Activated T-cell treated with anti-CD3 and anti-CD28 coated beads, Interleukin-2, amount 50 U/mL, for 1 hour (primary cell): Measurements from ENCODE around the gene TUSC2.
A peak's percentile ranks its signal among the peaks of the same experiment; 100 is the strongest.

Source experiments
- DNase-seq: peaks from one replicate; pipeline ENCODE4 v3.0.0-alpha.2; 2020

The TUSC2 gene

DNA sequence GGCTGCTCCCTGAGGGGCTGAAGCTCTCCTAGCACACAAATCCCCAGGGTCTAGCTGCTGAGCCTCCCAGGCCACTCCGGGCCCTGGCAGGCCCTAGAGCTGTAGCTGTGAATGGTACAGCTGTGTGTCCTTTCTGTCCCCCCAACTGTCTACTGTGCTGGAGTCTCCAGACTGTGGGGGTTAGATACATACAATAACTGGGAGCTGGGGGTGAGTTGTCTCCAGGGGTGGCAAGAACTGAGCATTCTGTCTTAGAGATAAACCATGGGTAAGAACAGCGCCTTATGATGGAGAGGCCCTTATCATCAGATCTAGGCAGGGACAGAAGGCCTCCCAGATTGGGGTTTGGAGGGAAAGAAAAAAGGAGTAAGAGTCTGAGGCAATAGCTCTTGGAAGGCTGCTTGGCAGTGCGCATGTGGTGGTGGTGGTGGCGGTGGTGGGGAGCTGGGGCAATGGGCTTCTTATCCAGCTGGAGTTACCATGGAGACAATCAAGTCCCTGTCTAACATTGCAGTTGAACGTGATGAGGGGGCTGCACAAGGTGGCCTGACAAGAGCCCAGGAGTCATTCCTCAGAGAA is 26.3 kb upstream of the TUSC2 start:
- DNase-seq, result no peak

DNA sequence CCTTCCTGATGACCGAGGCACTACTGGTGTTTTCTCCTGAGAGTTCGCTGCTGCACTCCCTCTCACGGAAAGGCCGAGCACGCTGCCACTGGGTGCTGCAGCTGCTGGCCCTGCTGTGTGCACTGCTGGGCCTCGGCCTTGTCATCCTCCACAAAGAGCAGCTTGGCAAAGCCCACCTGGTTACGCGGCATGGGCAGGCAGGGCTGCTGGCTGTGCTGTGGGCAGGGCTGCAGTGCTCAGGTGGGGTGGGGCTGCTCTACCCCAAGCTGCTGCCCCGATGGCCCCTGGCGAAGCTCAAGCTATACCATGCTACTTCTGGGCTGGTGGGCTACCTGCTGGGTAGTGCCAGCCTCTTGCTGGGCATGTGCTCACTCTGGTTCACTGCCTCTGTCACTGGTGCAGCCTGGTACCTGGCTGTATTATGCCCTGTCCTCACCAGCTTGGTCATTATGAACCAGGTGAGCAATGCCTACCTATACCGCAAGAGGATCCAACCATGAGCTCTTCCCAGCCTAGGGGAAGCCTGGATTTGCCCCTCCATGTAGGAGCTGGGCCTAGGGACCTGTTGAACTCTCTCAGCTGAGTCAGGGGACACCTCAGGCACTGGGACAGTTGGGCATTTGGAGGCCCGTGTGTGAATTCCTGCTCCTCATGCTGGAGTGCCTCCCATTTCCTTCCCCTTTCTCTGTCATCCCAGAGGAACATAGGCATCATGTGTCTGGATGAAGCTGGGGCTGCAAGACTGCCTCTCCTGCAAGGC is 25.4 kb upstream of the TUSC2 start:
- no peak for DNase-seq

DNA sequence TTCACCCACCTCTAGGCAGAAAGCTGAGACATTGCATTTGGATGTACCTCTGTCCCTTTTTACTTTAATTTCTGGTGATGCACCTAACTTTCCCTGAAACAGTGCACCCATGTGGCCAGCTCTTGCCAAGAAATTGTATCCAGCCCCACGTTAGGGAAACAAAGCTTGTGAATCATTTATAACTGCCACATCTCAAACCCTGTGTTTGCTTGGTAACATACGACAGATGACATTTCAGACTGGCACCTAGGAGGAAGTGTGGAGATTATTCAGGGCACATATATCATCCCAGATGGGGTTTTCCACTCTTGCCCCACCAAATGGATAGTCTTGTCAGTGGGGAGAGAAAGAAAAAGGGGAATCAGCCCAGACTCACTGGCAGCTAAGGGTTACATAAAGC is 24.8 kb upstream of the TUSC2 start:
- no peak for DNase-seq

DNA sequence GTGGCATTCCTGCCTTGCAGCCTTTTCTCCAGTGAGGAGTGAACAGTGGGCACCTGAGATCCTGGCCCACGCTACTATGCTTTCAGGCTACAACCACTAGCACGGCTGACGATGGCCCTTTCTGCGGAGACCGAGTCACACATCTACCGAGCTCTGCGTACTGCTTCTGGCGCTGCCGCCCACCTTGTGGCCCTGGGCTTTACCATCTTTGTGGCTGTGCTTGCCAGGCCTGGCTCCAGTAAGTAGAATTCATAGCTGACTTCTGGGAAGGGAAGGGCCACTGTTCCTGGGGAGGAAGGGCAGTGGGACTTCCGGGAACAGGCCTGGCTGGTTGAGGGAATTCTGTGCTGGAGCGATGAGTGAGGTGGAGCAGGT is 23.3 kb upstream of the TUSC2 start:
- no peak for DNase-seq

DNA sequence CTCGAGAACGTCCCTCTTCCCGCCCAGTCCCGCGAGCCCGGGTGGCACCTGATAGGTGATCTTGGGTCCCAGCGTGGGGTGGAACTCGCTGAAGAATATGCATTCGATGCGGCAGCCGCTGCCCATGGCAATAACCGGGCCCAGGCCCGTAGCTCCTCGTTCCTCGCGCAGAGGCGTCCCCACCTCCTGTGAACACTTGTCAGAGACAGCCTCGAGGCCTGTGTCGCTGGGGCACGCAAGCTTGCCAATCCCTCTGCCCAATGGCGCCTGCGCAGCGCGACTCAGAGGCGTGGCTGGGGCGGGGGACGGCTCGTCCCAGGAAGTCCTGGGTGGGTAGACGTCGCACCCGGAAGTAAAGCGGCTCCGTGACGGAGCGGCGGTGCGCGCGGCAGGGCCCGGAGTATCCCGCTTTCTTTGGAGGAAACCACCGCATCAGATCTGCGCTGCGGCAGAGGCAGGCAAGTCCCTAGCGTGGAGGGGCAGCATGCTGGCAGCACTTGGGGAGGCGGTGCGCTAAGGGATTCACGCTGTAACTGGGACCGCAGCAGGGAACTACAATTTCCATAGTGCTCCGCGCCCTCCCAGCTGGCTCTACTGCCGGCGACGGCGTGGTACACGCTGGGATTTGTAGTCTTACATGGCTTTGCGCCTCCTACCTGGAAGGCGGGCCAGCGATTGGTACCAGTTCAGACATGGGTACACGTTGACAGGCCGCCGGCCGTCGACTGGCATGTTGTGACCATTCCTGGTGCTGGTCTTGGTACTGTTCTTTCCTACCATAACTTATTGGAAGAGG is 22.7 kb upstream of the TUSC2 start, which contains the start of the genes CYB561D2 and NPRL2:
Gene CYB561D2 (plus strand): TSS at position 336 of the 796 bp plus-strand sequence. CDS start 572 bp downstream, outside the sequence.
Gene NPRL2 (minus strand): TSS at position 249 of the 796 bp plus-strand sequence. CDS start 123 bp downstream, at position 126.
- DNase-seq, result peak; percentile 100

DNA sequence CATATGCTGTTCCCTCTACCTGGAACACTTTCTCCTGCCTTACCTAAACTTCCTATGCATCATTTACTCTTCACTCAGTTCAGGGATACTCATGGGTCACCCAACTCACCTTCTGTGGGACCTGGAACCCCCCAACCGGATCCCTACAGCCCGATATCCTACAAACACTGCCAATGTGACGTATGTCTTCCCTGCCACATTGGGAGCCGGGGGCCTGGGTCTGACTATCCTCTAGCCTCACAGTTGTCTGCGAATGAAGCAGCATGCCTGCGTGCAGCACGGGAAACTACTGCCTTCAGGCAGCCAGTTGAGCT is 22.1 kb upstream of the TUSC2 start:
- DNase-seq, result no peak

DNA sequence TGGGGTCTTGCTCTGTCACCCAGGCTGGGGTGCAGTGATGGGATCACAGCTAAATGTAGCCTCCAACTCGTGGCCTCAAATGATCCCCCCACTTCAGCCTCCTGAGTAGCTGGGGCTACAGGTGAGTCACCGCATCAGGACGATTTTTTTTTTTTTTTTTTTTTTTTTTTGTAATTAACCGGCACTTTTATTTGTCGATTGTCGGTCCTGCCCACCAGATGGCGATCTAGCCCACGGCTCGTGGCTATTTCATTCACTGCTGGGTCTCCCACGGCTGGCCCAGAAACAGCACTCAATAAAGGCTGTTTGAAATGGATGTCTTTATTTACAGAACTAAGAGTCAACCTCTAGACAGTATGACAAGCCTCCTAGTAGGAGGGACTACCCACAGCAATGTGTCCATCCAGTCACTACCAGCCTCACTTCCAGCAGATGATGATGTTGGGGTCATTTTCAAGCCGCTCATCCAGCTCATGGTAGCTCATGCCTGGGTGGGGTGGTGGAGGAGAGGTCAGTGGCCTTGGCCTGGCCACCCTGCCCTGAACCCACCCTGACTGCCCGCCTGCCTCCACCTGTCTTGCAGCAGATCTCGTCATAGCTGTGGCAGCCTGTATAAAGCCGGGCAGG is 19.3 kb upstream of the TUSC2 start:
- peak; percentile 79 for DNase-seq

DNA sequence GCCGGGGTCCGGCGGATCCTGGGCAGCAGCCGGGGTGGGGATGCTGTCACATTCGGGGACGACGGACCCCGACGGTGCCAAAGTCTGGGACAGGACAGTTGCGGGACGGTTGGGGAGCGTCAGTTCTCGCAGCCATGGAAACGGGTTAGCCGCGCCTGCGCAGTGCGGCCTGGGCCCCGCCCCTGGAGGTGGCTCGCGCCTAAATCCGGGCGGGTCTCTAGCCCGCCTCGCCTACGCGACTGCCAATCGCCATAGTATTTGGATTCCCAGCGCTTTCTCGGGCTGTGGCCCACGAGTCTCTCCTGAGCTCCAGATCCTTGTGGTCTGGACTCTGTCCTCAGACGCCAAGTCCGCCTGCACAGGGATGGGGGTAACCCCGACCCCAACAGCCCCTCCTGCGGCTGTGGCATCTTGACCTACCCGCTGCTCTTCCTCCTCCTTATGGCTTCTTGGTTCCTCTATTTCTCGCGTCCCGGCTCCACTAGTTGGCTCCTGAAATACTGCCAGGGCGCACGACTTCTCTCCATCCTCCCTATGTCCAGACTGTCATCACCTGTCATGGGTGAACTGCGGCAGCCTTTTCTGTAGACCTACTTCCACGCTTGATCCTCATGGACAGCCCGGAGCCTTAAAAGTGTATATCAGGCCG is 17.7 kb upstream of the TUSC2 start, which contains the start of gene ZMYND10:
Gene ZMYND10 (minus strand): TSS at position 147 of the 649 bp plus-strand sequence. CDS start 153 bp downstream, outside the sequence.
- DNase-seq, result peak; percentile 81

DNA sequence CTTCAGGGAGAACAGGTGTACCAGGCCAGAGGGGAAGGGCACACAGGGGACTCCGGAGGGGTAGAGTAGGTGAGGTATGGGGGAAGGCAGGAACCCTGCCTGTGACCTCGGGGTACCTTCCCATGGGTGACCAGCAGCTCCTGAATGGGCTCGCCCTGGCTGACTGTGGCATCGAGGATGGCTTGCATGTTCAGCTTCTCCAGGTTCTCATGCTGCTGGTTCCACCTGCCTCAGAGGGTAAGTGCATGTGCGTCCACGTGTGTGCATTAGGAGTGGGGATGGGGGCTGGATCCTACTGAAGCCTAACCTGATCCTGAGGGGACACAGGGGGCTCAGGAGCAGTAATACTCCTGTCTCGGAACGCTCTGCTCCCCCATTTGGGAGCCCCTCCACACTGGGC is 17.0 kb upstream of the TUSC2 start:
- no peak for DNase-seq

DNA sequence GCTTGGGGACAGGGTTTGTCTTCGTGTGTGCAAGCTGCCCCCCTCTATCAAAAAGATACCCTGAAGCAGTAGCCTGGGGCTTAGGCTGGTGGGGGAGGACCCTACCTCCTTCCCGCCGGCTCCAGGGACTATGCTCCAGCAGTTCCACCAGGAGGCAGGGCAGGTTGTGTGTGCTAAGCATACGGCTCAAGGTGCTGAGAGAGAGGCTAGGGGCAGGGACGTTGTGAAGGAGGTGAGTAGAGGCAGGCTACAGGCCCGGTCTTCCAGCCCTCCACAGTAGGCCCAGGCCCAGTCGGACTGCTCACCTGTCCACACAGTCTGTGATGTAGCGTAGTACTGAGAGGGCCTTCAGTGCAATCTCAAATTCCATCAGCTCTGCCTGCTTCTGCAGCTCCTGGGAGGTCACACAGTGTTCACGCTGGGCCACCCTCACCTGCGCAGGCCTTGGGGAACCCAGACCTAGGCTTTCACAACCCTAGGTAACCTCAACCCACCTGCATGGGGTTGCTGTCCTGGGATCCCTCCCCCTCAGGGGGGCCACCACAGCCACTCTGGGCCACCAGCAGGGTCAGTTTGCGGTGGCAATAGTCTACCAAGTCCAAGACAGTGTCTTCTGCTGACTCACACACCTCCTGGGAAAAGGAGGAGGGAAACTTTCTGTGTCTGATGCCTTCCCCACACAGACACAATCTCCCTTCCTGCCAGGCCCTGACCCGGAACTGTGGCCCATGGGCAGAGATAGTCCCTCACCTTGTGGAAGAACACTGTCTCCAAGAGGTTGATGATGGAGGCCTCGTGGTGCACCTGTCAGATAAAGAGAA is 15.0 kb upstream of the TUSC2 start:
- no peak for DNase-seq

DNA sequence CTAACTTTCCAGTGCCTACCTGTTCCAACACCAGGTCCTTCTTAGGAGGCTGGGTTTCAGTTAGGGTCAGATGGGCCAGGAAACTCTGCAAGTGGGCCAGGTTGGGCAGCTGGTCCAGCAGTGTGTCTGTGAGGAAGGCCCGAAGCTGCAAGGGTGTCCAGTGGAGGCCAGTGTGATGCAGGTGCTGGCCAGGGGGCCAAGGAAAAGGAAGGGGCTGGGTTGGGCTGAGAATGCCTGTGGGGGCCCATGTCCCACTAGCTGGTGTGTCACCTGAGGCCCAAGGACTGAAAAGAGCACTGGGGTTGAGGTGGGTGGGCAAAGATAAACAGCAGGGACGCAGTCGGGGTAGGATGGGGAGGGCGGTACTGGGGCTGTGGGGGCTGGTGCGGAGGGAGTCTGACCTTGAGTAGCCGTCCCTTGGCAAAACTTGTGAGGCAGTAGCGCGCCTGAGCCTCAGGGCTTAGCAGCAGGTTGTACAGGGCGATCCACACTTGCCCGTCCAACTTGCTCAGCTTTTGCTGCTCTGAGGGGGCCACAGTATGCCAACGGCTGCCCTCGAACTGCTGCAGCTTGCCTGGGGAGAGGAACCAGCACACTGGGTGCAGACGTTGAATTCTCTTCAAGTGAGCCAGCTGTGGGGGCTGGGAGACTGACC is 14.1 kb upstream of the TUSC2 start:
- DNase-seq, result no peak

DNA sequence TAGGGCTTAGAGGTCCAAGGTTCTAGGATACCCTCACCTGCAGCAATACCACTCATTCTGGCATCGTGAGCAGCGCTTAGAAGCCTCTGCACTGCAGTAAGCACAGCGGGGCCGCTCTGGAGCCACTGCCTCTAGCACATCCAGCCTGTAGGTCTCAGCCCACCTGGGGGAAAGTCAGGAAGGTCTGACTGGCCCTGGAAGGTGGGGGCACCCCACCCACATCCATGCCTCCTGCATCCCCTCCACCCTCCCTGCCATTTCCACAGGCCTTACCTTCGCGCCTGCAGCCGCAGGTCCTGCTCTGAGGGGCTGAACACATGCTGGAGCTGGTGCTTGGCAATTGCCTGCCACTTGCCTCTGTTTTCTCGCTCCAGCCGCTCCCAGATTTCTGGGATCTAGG is 13.5 kb upstream of the TUSC2 start:
- no peak for DNase-seq

DNA sequence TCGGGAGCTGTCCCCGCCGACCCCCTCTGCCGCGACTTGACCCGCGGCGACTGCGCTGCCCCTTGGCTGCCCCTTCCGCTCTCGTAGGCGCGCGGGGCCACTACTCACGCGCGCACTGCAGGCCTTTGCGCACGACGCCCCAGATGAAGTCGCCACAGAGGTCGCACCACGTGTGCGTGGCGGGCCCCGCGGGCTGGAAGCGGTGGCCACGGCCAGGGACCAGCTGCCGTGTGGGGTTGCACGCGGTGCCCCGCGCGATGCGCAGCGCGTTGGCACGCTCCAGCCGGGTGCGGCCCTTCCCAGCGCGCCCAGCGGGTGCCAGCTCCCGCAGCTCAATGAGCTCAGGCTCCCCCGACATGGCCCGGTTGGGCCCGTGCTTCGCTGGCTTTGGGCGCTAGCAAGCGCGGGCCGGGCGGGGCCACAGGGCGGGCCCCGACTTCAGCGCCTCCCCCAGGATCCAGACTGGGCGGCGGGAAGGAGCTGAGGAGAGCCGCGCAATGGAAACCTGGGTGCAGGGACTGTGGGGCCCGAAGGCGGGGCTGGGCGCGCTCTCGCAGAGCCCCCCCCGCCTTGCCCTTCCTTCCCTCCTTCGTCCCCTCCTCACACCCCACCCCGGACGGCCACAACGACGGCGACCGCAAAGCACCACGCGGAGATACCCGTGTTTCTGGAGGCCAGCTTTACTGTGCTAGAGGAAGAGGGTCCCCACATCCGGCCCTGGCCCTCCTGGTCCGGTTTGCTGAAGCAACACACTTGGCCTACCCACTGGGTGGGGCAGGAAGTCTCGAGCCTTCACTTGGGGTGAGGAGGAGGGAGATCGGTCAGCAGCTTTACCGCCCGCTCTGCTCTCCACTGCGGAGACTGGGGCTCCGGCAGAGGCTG is 12.7 kb upstream of the TUSC2 start, which contains the start of gene RASSF1:
Gene RASSF1 (minus strand): TSS at position 389 of the 882 bp plus-strand sequence. CDS start 31 bp downstream, at position 358.
- DNase-seq, result peak; percentile 75

DNA sequence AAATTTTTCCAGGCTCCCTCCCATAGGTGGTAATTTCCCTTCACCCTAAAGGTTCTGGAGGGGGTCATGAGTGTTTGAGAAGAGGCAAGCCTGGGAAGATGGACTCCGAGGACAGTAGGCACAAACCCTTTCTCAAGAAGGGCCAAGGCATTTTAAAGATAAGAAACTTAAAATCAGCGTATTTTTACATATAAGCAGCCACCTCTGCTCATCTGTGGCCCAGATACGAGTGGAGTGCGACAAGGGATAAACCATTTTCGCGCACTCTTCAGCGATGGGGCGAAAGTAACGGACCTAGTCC is 12.1 kb upstream of the TUSC2 start:
- no peak for DNase-seq

DNA sequence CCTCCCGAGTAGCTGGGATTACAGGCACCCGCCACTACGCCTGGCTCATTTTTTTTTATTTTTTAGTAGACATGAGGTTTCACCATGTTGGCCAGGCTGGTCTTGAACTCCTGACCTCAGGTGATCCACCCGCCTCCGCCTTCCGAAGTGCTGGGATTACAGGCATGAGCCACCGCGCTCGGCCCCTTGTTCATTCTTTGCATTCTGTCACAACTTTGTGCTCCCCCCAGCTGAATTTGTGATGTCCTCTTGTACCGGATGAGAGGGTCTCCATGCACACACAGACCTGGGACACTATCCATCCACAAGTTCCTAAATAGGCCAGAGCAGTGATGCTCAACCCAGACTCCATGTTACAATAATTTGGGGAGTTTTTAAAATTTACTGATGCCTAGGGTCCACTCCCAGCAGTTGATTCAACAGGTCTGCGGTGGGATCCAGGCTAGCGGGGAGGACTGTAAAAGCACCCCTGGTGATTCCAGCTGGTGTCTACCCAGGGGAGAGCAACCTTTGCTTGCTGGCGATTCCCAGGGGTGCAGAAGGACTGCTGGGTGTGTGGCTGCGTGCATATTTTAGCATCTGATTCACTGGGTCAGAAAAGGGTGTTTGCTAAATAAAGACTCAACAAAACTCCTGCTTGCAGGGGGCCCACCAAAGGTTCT is 11.6 kb upstream of the TUSC2 start:
- DNase-seq, result no peak

DNA sequence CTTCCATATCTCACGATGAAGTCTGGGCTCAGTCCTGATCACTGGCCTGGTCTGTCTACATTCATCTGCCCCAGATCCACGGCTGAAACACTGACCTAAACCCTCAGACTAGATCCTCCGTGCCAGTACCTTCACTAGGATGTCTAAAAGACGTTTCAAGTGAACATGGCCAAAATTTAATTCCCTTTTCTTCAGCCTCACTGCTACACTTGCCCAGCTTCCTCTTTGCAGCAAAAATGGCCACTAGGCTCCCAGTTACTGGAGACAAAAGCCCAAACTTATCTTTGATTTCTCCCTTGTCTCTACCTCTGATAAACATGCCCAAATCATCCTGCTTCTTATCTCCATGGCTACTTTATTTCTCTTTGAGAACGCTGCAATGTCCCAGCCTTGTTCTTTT is 10.9 kb upstream of the TUSC2 start:
- DNase-seq, result no peak

DNA sequence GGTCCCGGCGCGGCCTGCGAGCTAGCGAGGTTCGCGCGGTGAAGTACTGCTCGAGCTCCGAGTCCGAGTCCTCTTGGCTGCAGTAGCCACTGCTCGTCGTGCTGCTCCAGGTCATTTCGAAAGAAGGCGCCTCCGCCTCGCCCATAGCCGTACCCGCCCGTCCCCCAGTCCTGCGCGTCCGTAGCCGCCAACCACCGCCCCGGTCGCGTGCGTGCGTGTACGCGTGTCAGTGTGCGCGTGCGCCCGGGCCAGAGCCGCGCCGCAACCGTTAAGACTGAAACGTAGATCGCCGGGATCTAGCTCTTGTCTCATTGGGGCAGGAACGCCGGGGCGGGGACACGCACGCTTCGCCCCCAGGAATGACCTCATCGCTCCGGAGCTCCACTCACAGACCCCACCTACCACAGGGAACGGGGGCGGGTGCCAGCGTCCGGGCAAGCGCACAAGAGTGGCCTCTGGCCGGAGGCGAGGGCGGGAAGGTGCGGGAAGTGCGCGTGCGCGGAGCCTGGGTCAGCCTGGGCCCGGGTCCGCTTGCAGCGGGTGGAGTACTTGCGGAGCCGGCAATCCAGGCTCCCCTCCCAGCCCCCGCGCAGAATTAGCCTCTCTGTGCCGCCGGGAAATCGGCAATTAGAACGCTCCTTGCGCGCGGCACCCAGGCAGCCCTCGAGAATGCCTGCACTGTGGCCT is 9.3 kb upstream of the TUSC2 start:
- peak; percentile 90 for DNase-seq

DNA sequence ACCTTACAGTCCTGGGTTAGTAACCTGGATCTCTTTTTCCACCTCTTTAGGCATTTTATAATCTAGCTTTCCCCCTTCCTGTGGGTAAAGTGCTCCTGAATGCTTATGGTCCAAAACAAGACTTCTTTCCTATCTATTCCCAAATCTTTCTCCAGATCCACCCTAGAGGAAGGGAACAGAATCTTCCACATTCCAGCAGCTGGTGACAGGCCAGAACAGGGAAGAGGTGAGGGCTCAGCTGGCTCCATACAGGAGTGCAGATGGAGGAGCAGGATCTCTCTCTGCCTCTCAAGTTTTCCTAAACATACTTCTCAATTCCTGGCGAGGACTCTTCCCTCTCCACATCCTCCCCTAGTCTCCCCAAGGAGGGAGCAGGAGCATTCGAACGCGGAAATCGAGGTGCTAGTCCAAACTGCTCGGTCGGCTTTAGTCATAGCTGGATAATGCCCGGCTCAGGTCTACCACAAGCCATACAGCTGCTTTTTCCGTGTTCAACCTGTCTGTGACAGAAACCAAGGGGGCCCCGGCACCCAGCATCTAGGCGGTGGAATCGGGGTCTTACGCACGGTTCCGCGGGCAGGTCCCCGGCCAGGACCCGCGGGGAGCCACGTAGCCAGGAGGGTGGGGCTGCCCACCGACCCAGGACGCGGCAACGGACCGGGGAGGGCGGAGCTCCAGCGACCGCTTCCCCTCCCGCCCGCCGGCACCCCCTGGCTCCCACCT is 8.6 kb upstream of the TUSC2 start:
- no peak for DNase-seq
